Measurements from ENCODE around the gene ZMYND11.
"Not testable (repeated sequence)": the region's sequence is repeated elsewhere in the genome, so short reads cannot be mapped to it uniquely, and the experiment has no call there.

ZMYND11 gene

GRCh38 chr10:260819-261429, 125.7 kb downstream of the ZMYND11 start:
- no peak for DNase-seq

GRCh38 chr10:264160-265073, 129.2 kb downstream of the ZMYND11 start:
- DNase-seq: peak in 2 of 3 donors; percentile 8 to 20

- DNase-seq: not testable (repeated sequence)
Measured at GRCh38 chr10:265074-265440, 129.8 kb downstream of the ZMYND11 start.

GRCh38 chr10:265816-266588, 130.7 kb downstream of the ZMYND11 start:
- not testable (repeated sequence) for DNase-seq

- no peak for DNase-seq
Measured at GRCh38 chr10:266974-267425, 131.7 kb downstream of the ZMYND11 start.

- no peak for DNase-seq
Measured at GRCh38 chr10:267705-268104, 132.4 kb downstream of the ZMYND11 start.

GRCh38 chr10:269440-270074, 134.3 kb downstream of the ZMYND11 start:
- DNase-seq: no peak

GRCh38 chr10:271201-271600, 135.9 kb downstream of the ZMYND11 start:
- DNase-seq: no peak

GRCh38 chr10:271722-272121, 136.5 kb downstream of the ZMYND11 start:
- DNase-seq: no peak

- no peak for DNase-seq
Measured at GRCh38 chr10:273088-273487, 137.8 kb downstream of the ZMYND11 start.

GRCh38 chr10:274866-275265, 139.6 kb downstream of the ZMYND11 start:
- no peak for DNase-seq

- DNase-seq: no peak
Measured at GRCh38 chr10:275680-276079, 140.4 kb downstream of the ZMYND11 start.

GRCh38 chr10:277963-278362, 142.7 kb downstream of the ZMYND11 start:
- no peak for DNase-seq

GRCh38 chr10:278707-279106, 143.5 kb downstream of the ZMYND11 start:
- no peak for DNase-seq

GRCh38 chr10:279232-279631, 144.0 kb downstream of the ZMYND11 start:
- DNase-seq: no peak

- no peak for DNase-seq
Measured at GRCh38 chr10:279655-280054, 144.4 kb downstream of the ZMYND11 start.

GRCh38 chr10:282294-283139, 147.3 kb downstream of the ZMYND11 start:
- DNase-seq: no peak

GRCh38 chr10:283140-283479, 147.9 kb downstream of the ZMYND11 start:
- DNase-seq: no peak

GRCh38 chr10:283916-284356, 148.7 kb downstream of the ZMYND11 start:
- peak in 2 of 3 donors; percentile 15 to 25 for DNase-seq

GRCh38 chr10:285216-285615, 150.0 kb downstream of the ZMYND11 start:
- no peak for DNase-seq

GRCh38 chr10:287026-287709, 151.9 kb downstream of the ZMYND11 start:
- DNase-seq: no peak

All from suppressor macrophage treated with lipopolysaccharide for 1 hour (primary cell).